Brain microvascular endothelial cell (primary cell): ENCODE measurements around the gene ZNF780A.

Source experiments
- DNase-seq: peaks from one replicate; pipeline ENCODE4 v3.0.0-alpha.2; 2020
- H3K27ac ChIP-seq: fragments of 250-450 bp; sonication (Bioruptor Pico); 2 replicates; pipeline ENCODE4 v1.5.1; 2020; ENCODE audit warnings: mild to moderate bottlenecking, moderate library complexity
- H3K27me3 ChIP-seq: fragments of 250-450 bp; sonication (Bioruptor Pico); replicated peaks from 2 replicates; pipeline ENCODE4 v1.5.1; 2020; ENCODE audit warnings: mild to moderate bottlenecking
- H3K36me3 ChIP-seq: fragments of 250-450 bp; sonication (Bioruptor Pico); replicated peaks from 2 replicates; pipeline ENCODE4 v1.5.1; 2020; ENCODE audit warnings: mild to moderate bottlenecking
- H3K4me3 ChIP-seq: 2 replicates; pipeline ENCODE4 v1.5.1; 2011; ENCODE audit warnings: low read depth, mild to moderate bottlenecking, control low read depth, low read length, moderate library complexity
- in situ Hi-C: cut with HindIII; loops from 2 replicates; pipeline ENCODE4 v1.10.0; 2017; ENCODE audit warnings: low sequenced_read_pairs, low pct_ligation_motif_present
- TF ChIP-seq, protein P1 (sequence below): IDR thresholded peaks from 2 replicates; pipeline ENCODE4 v1.5.1; 2011; ENCODE audit warnings: low read depth, mild to moderate bottlenecking, moderate library complexity, low read length, control low read depth, inconsistent platforms; ENCODE audit errors: missing control alignments

The ZNF780A gene

DNA sequence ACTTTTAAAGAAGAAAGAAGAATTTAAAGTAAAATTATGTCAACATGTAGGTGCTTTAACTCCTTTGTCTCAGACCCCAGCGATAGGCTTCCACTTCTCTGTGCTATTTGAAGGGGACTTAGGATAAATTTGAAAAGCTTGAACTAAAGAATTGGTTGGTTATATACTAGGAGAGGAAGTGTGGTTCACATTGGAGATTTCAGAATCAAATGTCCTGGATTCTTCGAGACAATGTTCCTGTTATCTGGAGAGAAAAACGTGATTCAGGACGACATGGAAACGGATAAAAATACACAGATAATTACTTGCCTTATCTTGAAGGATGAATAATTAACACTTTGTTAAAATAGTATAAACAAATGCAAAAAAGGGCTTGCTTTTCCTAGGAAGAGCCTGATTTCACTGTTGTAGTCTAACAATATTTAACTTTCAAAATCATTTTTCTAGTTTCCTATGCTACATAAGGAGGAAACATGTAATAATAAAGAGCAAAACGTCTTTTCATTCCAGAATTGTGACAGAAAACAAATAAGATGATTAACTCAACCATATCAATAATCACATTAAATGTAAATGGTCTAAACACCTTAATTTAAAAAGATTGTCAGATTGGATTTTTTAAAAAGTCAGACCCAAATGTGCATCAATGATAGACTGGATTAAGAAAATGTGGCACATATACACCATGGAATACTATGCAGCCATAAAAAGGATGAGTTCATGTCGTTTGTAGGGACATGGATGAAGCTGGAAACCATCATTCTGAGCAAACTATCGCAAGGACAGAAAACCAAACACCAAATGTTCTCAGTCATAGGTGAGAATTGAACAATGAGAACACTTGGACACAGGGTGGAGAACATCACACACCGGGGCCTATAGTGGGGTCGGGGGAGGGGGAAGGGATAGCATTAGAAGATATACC, 724 bp upstream of the ZNF780A start:
- in situ Hi-C loops, result no loop called here
- DNase-seq, result no peak
- Histone ChIP-seq H3K27me3 (no peaks in the 10 kb centered on the region), H3K4me3 (peak overlapping the region; percentile 92), H3K27ac (peak overlapping the region; percentile 65), H3K36me3 (no peaks in the 10 kb centered on the region)
- TF ChIP-seq, protein P1, sequence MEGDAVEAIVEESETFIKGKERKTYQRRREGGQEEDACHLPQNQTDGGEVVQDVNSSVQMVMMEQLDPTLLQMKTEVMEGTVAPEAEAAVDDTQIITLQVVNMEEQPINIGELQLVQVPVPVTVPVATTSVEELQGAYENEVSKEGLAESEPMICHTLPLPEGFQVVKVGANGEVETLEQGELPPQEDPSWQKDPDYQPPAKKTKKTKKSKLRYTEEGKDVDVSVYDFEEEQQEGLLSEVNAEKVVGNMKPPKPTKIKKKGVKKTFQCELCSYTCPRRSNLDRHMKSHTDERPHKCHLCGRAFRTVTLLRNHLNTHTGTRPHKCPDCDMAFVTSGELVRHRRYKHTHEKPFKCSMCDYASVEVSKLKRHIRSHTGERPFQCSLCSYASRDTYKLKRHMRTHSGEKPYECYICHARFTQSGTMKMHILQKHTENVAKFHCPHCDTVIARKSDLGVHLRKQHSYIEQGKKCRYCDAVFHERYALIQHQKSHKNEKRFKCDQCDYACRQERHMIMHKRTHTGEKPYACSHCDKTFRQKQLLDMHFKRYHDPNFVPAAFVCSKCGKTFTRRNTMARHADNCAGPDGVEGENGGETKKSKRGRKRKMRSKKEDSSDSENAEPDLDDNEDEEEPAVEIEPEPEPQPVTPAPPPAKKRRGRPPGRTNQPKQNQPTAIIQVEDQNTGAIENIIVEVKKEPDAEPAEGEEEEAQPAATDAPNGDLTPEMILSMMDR, result no peak

DNA sequence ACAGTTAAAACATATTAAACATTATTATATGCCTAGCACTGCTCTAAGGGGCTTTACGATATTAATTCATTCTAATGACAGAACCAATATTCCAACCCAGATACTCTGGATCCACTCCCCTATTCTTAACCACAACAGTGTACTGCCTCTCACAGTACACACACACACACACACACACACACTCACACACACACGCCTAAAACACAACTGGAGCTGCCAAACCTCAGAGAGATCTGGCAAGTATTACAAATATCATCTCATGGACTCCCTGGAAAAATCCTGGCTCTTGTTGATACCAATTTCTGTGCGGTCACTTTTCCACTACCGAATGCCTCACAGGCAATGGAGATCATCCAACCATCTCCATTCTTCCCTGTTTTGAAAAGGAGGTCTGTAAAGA, 1.3 kb downstream of the ZNF780A start:
- H3K27me3 ChIP-seq, result no peaks in the 10 kb centered on the region
- in situ Hi-C loops, result no loop called here
- H3K36me3 ChIP-seq, result no peaks in the 10 kb centered on the region
- TF ChIP-seq, protein P1, result no peak
- no peak overlapping the region for H3K27ac ChIP-seq
- H3K4me3 ChIP-seq, result peak overlapping the region; percentile 92
- DNase-seq, result peak; percentile 6

DNA sequence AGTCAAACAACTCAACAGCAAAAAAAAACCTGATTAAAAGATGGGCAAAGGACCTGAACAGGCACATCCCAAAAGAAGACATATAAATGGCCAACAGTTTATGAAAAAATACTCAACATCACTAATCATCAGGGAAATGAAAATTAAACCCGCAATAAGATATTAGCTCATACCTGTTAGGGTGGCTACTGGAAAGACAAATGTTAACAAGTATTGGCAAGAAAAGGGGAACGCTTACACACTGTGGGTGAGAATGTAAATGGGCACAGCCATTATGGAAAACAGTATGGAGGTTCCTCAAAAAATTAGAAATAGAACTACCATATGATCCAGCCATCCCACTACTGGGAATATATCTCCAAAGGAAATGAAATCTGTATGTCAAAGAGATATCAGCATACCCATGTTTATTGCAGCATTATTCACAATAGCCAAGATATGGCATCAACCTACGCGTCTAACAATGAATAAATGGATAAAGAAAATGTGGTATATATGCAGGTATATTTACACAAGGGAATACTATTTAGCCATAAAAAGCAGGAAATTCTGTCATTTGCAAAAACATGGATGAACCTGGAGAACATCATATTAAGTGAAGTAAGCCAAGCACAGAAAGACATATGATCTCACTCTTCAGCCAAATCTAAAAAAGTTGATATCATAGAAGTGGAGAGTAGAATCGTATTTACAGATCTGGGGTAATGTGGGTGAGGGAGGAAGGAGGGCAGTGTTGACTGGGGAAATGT, 2.3 kb downstream of the ZNF780A start:
- Histone ChIP-seq H3K27me3 (no peaks in the 10 kb centered on the region), H3K27ac (no peak overlapping the region), H3K4me3 (no peak overlapping the region), H3K36me3 (no peaks in the 10 kb centered on the region)
- TF ChIP-seq, protein P1, result no peak
- no peak for DNase-seq
- in situ Hi-C loops, result no loop called here

DNA sequence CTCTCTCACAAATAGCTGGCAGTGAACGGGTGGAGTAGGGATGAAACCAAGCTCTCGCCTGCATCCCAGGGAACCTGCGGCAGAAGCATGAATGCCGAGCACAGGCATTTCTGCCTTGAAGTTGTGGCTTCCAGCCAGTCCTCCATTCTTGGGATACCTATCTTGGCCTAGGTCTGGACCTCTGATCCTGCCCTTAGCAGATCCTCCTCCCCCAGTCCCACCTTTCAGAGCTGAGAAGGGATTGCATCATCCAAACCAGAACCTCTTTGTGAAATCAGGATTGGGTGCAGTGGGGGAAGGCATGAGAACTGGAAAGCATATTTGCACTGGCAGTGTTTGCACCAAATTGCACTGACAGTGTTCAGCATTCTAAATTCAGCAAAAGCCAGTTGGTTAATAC, 5.8 kb downstream of the ZNF780A start:
- DNase-seq, result no peak
- TF ChIP-seq, protein P1, result no peak
- Histone ChIP-seq H3K27ac (no peak overlapping the region), H3K36me3 (peaks cover 14% of the 10 kb centered on the region), H3K4me3 (no peak overlapping the region), H3K27me3 (no peaks in the 10 kb centered on the region)
- in situ Hi-C loops, result no loop called here

DNA sequence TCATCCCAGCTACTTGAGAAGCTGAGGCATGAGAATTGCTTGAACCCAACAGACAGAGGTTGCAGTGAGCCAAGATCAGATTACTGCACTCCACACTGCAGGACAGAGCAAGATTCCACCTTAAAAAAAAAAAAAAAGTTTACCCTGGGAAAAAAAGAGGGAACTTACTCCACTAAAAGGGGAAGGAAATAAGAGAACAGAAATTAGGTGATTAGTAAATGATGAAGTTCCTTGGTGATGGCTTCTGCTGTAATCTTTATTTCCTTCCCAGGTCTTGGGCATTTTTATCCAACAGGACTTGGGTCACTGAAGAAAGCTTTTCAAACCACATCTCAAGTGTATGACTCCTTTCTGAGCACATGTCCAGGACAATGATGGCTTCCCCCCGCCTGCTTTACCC, 9.3 kb downstream of the ZNF780A start:
- H3K27ac ChIP-seq, result no peak overlapping the region
- H3K36me3 ChIP-seq, result peaks cover 23% of the 10 kb centered on the region
- TF ChIP-seq, protein P1, result no peak
- H3K27me3 ChIP-seq, result no peaks in the 10 kb centered on the region
- no peak for DNase-seq
- H3K4me3 ChIP-seq, result no peak overlapping the region
- in situ Hi-C loops, result no loop called here
